Ovary (tissue), 9 donors: ENCODE measurements around the gene DGKD. TPM values are rescaled to one million over a fixed set of nuclear protein-coding genes. Genes with fewer than 3 reads are reported as not detected.
A peak's percentile ranks its signal among the peaks of the same experiment; 100 is the strongest.

Experiments
- DNase-seq, 5 donors: peaks; one replicate each; pipeline ENCODE4 v3.0.0-alpha.2; 2019 to 2020
- H3K27ac ChIP-seq, 2 donors: fragments of 200-600 bp; one replicate each; pipeline versions ENCODE4 v1.5.1 to v1.8.0; 2019 to 2022
- H3K27me3 ChIP-seq: fragments of 200-600 bp; one replicate; pipeline ENCODE4 v1.8.0; 2022
- H3K36me3 ChIP-seq: fragments of 200-600 bp; sonication (generic); one replicate; pipeline ENCODE4 v1.5.1; 2019
- H3K4me1 ChIP-seq: one replicate; pipeline ENCODE4 v1.8.1; 2013; ENCODE audit warnings: mild to moderate bottlenecking, moderate library complexity; ENCODE audit not compliant: insufficient read depth
- H3K4me3 ChIP-seq: fragments of 200-600 bp; sonication (generic); one replicate; pipeline ENCODE4 v1.5.1; 2017
- H3K9me3 ChIP-seq, 2 donors: fragments of 200-600 bp in 1 of 2; sonication (generic) in 1 of 2; one replicate each; pipeline versions ENCODE4 v1.5.1 to v1.8.1; 2013 to 2019; ENCODE audit warnings: mild to moderate bottlenecking in 1 of 2, moderate library complexity in 1 of 2
- CTCF ChIP-seq, 3 donors: fragments of 450-650 bp in 2 of 3; fragments of 200-600 bp in 1 of 3; IDR thresholded peaks; one replicate each; pipeline versions ENCODE4 v1.5.1 to v1.8.0; 2016 to 2022; ENCODE audit warnings: antibody characterized with exemption in 3 of 3, mild to moderate bottlenecking in 1 of 3
- EP300 ChIP-seq: sonication (generic); formaldehyde crosslinking; IDR thresholded peaks from one replicate; pipeline ENCODE4 v1.6.1; 2017; ENCODE audit warnings: antibody characterized with exemption
- POLR2A ChIP-seq: fragments of 450-650 bp; IDR thresholded peaks from one replicate; pipeline ENCODE4 v1.6.1; 2017; ENCODE audit warnings: antibody characterized with exemption, mild to moderate bottlenecking, moderate library complexity
- WGBS, 3 donors: extraction: QIAGEN DNeasy Blood & Tissue Kit in 1 of 3; methylation state at CpG; one replicate each; pipeline versions ENCODE4 v1.1.5 to v1.1.7; 2013 to 2017; 5-methylcytosine and 5-hydroxymethylcytosine counted together
- intact Hi-C, 4 donors: fragments of 100-400 bp; cut with DNase I; formaldehyde crosslinking; loops; one replicate each; pipeline versions ENCODE4 v1.11.0 to v1.15.1; 2022 to 2023
- polyA plus RNA-seq, 2 donors: library from polyadenylated mRNA; stranded (reverse); fragments of 200-250 nt in 1 of 2; fragments of 350-450 nt in 1 of 2; fragmentation: Illumina TruSeq in 1 of 2; extraction: RNeasy Lipid Tissue Mini Kit (QIAGEN cat#74804) in 1 of 2; gene quantifications; one replicate each; pipeline ENCODE4 v1.2.3, GENCODE V29; 2013 to 2014
- total RNA-seq, 7 donors: library from RNA; depleted of rRNA in 2 of 7; stranded (reverse); fragments of >200 nt in 2 of 7; fragmentation: NEBNext Ultra II Directional in 3 of 7; extraction: Animal tissue kit (Norgen Biotek cat#: 25700) in 3 of 7; gene quantifications; one replicate each; pipeline versions ENCODE4 v1.1.0 to v1.2.4, GENCODE V29; 2016 to 2023
- donor health status: DM: no; HTN: no; CAD: no; lungs with moderate emphysema.
- donor health status: DM: no; HTN: no; CAD: no.
- donor health status: Bipolar disorder and iron deficiency.
- donor health status: DM: yes; HTN: yes; CAD: no.
- donor health status: DM: no; HTN: no; CAD: no.
- donor health status: DM: yes; HTN: yes; CAD: no.

The DGKD gene
- total and polyA plus RNA-seq, 9 donors = 9.4 to 81.8 (median 36.3) TPM

DNA sequence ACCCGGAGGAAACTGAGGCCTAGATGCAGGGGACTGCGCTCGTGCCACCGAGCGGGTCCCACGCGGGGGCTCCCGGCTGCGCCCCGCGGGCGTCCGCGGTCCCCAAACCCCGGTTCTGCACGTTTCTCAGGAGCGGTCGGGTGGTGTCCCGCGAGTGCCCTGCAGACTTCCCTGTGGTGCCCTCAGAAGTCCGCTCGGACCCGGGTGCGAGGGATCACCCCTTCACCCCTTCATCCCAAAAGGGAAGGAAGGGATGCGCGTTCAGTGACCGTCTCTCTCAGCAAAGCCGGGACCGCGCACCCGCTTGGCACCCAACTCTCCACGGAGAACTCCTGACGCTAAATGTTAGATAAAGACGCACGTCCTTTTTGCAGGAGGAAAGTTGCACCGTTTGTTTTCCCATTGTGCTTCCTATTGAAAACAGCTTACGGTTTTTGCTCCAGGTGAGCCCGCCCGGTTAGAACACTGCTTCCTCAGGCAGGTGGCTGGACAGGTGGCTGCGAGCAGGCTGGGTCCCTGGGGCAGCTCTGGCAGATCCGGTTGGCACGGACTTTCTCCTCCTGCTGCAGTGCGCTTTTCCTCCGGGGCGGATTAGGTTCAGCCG is 779 bp downstream of the DGKD start:
- peak in 4 of 5 donors; percentile 30 to 61 (median 46) for DNase-seq
- Histone ChIP-seq H3K4me1 (peaks cover 12% of the 10 kb centered on the region), H3K36me3 (no peaks in the 10 kb centered on the region), H3K27ac (no peak overlapping the region), H3K27me3 (no peaks in the 10 kb centered on the region), H3K9me3 (no peaks in the 10 kb centered on the region), H3K4me3 (peak overlapping the region; percentile 75)
- intact Hi-C loops = loop anchor here in 3 of 4 donors (2.0 to 10.0 kb wide), 3 partner anchors 30 to 90 kb away; no protein-coding TSS in a partner anchor
- TF ChIP-seq POLR2A (no peak), CTCF (IDR thresholded peaks at IDR 0.05) (no peak), EP300 (no peak)
- WGBS, 3 donors = 3 to 5% (median 3%) methylated on average over 37 to 46 of the region's 46 CpGs

DNA sequence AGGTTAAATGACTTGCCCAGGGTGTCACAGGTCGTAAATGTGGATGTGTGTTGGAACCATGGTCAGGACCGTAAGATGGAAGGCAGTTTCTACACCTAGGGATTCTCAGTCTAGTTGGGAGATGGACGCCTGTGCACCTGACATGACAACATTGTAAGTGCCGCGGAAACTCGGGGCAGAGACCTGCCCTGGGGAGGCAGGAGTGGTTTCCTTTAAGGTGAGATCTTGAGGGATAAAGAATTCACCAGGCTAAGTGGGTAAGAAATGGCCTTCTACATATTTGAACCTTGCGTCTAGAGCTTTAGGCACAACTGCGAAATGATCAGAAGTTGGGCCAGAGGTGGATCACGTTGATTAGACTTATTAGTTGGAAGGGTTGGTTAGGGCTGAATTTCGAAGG is 1.6 kb downstream of the DGKD start:
- H3K4me1 ChIP-seq = peaks cover 12% of the 10 kb centered on the region
- H3K27me3 ChIP-seq = no peaks in the 10 kb centered on the region
- WGBS, 3 donors = 95 to 96% (median 95%) methylated on average over 10 of the region's 10 CpGs
- H3K4me3 ChIP-seq = no peak overlapping the region
- TF ChIP-seq EP300 = no peak
- no peak for TF ChIP-seq POLR2A
- TF ChIP-seq CTCF (IDR thresholded peaks at IDR 0.05) = no peak
- no peak overlapping the region for H3K27ac ChIP-seq
- no peak for DNase-seq
- intact Hi-C loops = loop anchor here in 3 of 4 donors (2.0 to 10.0 kb wide), 3 partner anchors 29 to 89 kb away; no protein-coding TSS in a partner anchor
- H3K9me3 ChIP-seq = no peaks in the 10 kb centered on the region
- H3K36me3 ChIP-seq = no peaks in the 10 kb centered on the region

GRCh38 chr2:233356546-233357308 is 2.4 kb downstream of the DGKD start:
- Histone ChIP-seq H3K4me3 (no peak overlapping the region), H3K36me3 (no peaks in the 10 kb centered on the region), H3K9me3 (no peaks in the 10 kb centered on the region), H3K4me1 (peaks cover 12% of the 10 kb centered on the region), H3K27ac (no peak overlapping the region), H3K27me3 (no peaks in the 10 kb centered on the region)
- TF ChIP-seq POLR2A = no peak
- DNase-seq = no peak
- WGBS, 3 donors = 57 to 65% (median 64%) methylated on average over 4 of the region's 4 CpGs
- intact Hi-C loops = loop anchor here in 2 of 4 donors (10.0 kb wide), 1 partner anchor 88 kb away; no protein-coding TSS in a partner anchor

DNA sequence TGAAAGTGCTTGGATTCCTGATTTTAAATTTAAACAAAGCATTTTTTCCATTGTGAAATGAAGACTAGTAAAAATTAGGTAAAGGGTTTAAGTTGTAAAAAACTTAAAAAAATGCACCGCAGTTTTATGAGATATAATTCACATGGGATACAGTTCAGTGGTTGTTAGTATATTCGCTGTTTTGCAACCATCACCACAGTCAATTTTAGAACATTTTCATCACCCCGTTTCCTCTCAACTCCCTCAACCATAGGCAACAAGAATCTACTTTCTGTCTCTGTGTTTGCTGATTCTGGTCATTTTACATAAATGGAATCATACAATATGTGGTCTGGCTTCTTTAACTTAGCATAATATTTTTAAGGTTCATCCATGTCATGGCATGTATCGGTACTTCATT is 4.0 kb downstream of the DGKD start:
- Histone ChIP-seq H3K4me3 (no peak overlapping the region), H3K4me1 (peaks cover 12% of the 10 kb centered on the region), H3K9me3 (no peaks in the 10 kb centered on the region), H3K36me3 (no peaks in the 10 kb centered on the region), H3K27ac (no peak overlapping the region), H3K27me3 (no peaks in the 10 kb centered on the region)
- WGBS, 3 donors = 84 to 91% (median 89%) methylated on average over 4 of the region's 4 CpGs
- no peak for DNase-seq
- intact Hi-C loops = loop anchor here in 3 of 4 donors (2.0 to 10.0 kb wide), 2 partner anchors 82 to 86 kb away; no protein-coding TSS in a partner anchor
- no peak for TF ChIP-seq EP300

- Histone ChIP-seq H3K4me1 (peaks cover 9% of the 10 kb centered on the region), H3K36me3 (no peaks in the 10 kb centered on the region), H3K4me3 (no peak overlapping the region), H3K27me3 (no peaks in the 10 kb centered on the region), H3K9me3 (no peaks in the 10 kb centered on the region), H3K27ac (no peak overlapping the region)
- 91 to 96% (median 95%) methylated on average over 6 of the region's 6 CpGs for WGBS, 3 donors
- intact Hi-C loops = loop anchor here in 3 of 4 donors (2.0 to 10.0 kb wide), 2 partner anchors 82 to 86 kb away; no protein-coding TSS in a partner anchor
- TF ChIP-seq POLR2A = no peak
- no peak for TF ChIP-seq CTCF (IDR thresholded peaks at IDR 0.05)
- no peak for TF ChIP-seq EP300
- DNase-seq = no peak
Observed at GRCh38 chr2:233358947-233359346, 4.7 kb downstream of the DGKD start.
